K562 (cell line): ENCODE measurements around the gene AIRE. TPM values are rescaled to one million over a fixed set of nuclear protein-coding genes. Genes with fewer than 3 reads are reported as not detected.

Experiments used
- ATAC-seq: fragments of 200-7000 bp; cut with Tn5 transposase; 3 replicates; pipeline ENCODE4 v1.9.1; 2020; ENCODE audit warnings: moderate library complexity
- BruUV-seq: library from RNA; stranded (reverse); fragments of 400-500 nt; replicated peaks from 2 replicates; lab custom pipeline; 2021; lab: Mats Ljungman, UMichigan
- CTCF ChIA-PET: fragments of 300-600 bp; formaldehyde crosslinking; extraction: SDS; loops from one replicate; lab custom pipeline; 2021; ENCODE audit warnings: low intra/inter-chr PET ratio; lab: Yijun Ruan, JAX
- POLR2A ChIA-PET: fragments of 300-600, 350-650 bp; sonication (Branson Sonifier 250); formaldehyde crosslinking; extraction: SDS; loops from one replicate; lab custom pipeline; 2021; ENCODE audit warnings: antibody characterized with exemption, inconsistent platforms; lab: Yijun Ruan, JAX
- DNase-seq, 4 experiments: peaks; one replicate each; pipeline versions ENCODE4 v3.0.0 to v3.0.0-alpha.2; 2011 to 2018; ENCODE audit warnings: low spot score in 3 of 4, mixed read lengths in 3 of 4; ENCODE audit errors: extremely low read depth in 1 of 4
- FAIRE-seq: peaks from 2 replicates; lab custom pipeline; 2011; peaks lifted over from hg19 to GRCh38; lab: Jason Lieb, UNC
- H2AFZ ChIP-seq: 2 replicates; pipeline ENCODE4 v1.6.0; 2011; ENCODE audit warnings: low read depth, low read length, control low read depth, inconsistent platforms
- H3K27ac ChIP-seq: fragments of 200-600 bp; 3 replicates; pipeline ENCODE4 v1.8.0; 2011; ENCODE audit warnings: low read depth, mild to moderate bottlenecking, control low read depth, inconsistent platforms, low read length, moderate library complexity, mixed read lengths; ENCODE audit errors: extremely low read depth
- H3K27me3 ChIP-seq, 2 experiments: fragments of 300-600 bp in 1 of 2; 2 replicates in 1 of 2; 3 replicates in 1 of 2; pipeline versions ENCODE4 v1.6.0 to v1.8.0; 2011; ENCODE audit warnings: inconsistent platforms in 2 of 2, low read length in 2 of 2, mild to moderate bottlenecking in 1 of 2, mixed read lengths in 1 of 2, moderate library complexity in 1 of 2; ENCODE audit not compliant: control insufficient read depth in 2 of 2, insufficient read depth in 2 of 2
- H3K36me3 ChIP-seq: fragments of 300-600 bp; 3 replicates; pipeline ENCODE4 v1.8.0; 2011; ENCODE audit warnings: mild to moderate bottlenecking, low read length, inconsistent platforms; ENCODE audit not compliant: control insufficient read depth, insufficient read depth
- H3K4me1 ChIP-seq, 2 experiments: fragments of 200-600 bp in 1 of 2; replicated peaks in 1 of 2; 2 replicates in 1 of 2; 3 replicates in 1 of 2; pipeline versions ENCODE4 v1.5.1 to v1.8.0; 2011; ENCODE audit warnings: inconsistent platforms in 2 of 2, low read length in 2 of 2, mild to moderate bottlenecking in 1 of 2, mixed read lengths in 1 of 2, moderate library complexity in 1 of 2; ENCODE audit not compliant: control insufficient read depth in 2 of 2, insufficient read depth in 2 of 2
- H3K4me2 ChIP-seq: 2 replicates; pipeline ENCODE4 v1.6.1; 2011; ENCODE audit warnings: low read length, control low read depth, inconsistent platforms, mixed read lengths; ENCODE audit not compliant: insufficient read depth
- H3K4me3 ChIP-seq: fragments of 200-600 bp; sonication (generic), shearing (Covaris generic); 2 replicates; pipeline ENCODE4 v1.5.1; 2016; ENCODE audit warnings: control low read depth, inconsistent platforms
- H3K79me2 ChIP-seq: fragments of 200-600 bp; 3 replicates; pipeline ENCODE4 v1.8.0; 2011; ENCODE audit warnings: low read length, inconsistent platforms; ENCODE audit not compliant: control insufficient read depth, insufficient read depth
- H3K9ac ChIP-seq, 2 experiments: 2 replicates each; pipeline versions ENCODE4 v1.6.0 to v1.6.1; 2011; ENCODE audit warnings: low read depth in 2 of 2, low read length in 2 of 2, control low read depth in 1 of 2, inconsistent platforms in 1 of 2, mild to moderate bottlenecking in 1 of 2, mixed read lengths in 1 of 2; ENCODE audit not compliant: insufficient read depth in 1 of 2
- H3K9me1 ChIP-seq: one replicate; pipeline ENCODE4 v1.6.0; 2011; ENCODE audit warnings: inconsistent platforms, mild to moderate bottlenecking, low read length, moderate library complexity; ENCODE audit not compliant: control insufficient read depth, insufficient read depth
- H3K9me3 ChIP-seq: replicated peaks from 2 replicates; pipeline ENCODE4 v1.5.1; 2011; ENCODE audit warnings: low read depth, low read length, inconsistent platforms; ENCODE audit not compliant: control insufficient read depth, insufficient read depth
- H4K20me1 ChIP-seq: replicated peaks from 2 replicates; pipeline ENCODE4 v1.6.1; 2011; ENCODE audit warnings: low read length, inconsistent platforms, mixed read lengths; ENCODE audit not compliant: control insufficient read depth, insufficient read depth
- BCL6 ChIP-seq: fragments of 250-450 bp; sonication (Bioruptor Pico); IDR thresholded peaks from 2 replicates; pipeline ENCODE4 v1.4.0; 2020
- BMI1 ChIP-seq: fragments of 150-350 bp; IDR thresholded peaks from 2 replicates; pipeline ENCODE4 v1.6.1; 2014; ENCODE audit warnings: low read length
- IRF2 ChIP-seq: sonication (generic); formaldehyde crosslinking; IDR thresholded peaks from 2 replicates; pipeline ENCODE4 v1.8.1; 2022; ENCODE audit warnings: mild to moderate bottlenecking, missing genetic modification reagents
- KAT2B ChIP-seq: IDR thresholded peaks from one replicate; pipeline ENCODE4 v1.6.1; 2012; ENCODE audit warnings: low read depth, mild to moderate bottlenecking, control low read depth, inconsistent platforms, low read length, moderate library complexity
- KLF10 ChIP-seq: fragments of 250-450 bp; sonication (Bioruptor Pico); IDR thresholded peaks from 2 replicates; pipeline ENCODE4 v1.6.1; 2021; ENCODE audit warnings: matching md5 sums
- KLF16 ChIP-seq: IDR thresholded peaks from 2 replicates; pipeline ENCODE4 v1.6.1; 2016; ENCODE audit warnings: antibody characterized with exemption
- MIER1 ChIP-seq: fragments of 450-650 bp; IDR thresholded peaks from 2 replicates; pipeline ENCODE4 v1.6.1; 2016; ENCODE audit warnings: antibody characterized with exemption, mild to moderate bottlenecking, low read depth
- NONO ChIP-seq, 2 experiments: fragments of 200-400 bp in 1 of 2; fragments of 450-650 bp in 1 of 2; formaldehyde crosslinking in 1 of 2; IDR thresholded peaks; 2 replicates each; pipeline ENCODE4 v1.6.1; 2017; ENCODE audit warnings: low read depth in 2 of 2, mild to moderate bottlenecking in 2 of 2, moderate library complexity in 2 of 2, low read length in 1 of 2
- POLR2AphosphoS2 ChIP-seq: IDR thresholded peaks from 2 replicates; pipeline ENCODE4 v1.6.1; 2012; ENCODE audit warnings: low read length, improper control_type of control experiment
- POLR3G ChIP-seq: IDR thresholded peaks from 2 replicates; pipeline ENCODE4 v1.6.1; 2011; ENCODE audit not compliant: insufficient read length, insufficient replicate concordance; ENCODE audit errors: extremely low read depth
- RHOXF2B ChIP-seq: fragments of 250-450 bp; sonication (Bioruptor Pico); conservative IDR thresholded peaks from 2 replicates; pipeline ENCODE4 v1.5.1; 2021
- SLC30A9 ChIP-seq: fragments of 250-450 bp; sonication (Bioruptor Pico); IDR thresholded peaks from 2 replicates; pipeline ENCODE4 v1.8.0; 2022; ENCODE audit warnings: mild to moderate bottlenecking, moderate library complexity
- SREBF1 ChIP-seq: fragments of 150-350 bp; IDR thresholded peaks from 2 replicates; pipeline ENCODE4 v1.6.1; 2014; ENCODE audit warnings: antibody characterized with exemption, low read depth, low read length, borderline replicate concordance
- TAF1 ChIP-seq: IDR thresholded peaks from 2 replicates; pipeline ENCODE4 v1.6.1; 2011; ENCODE audit warnings: mild to moderate bottlenecking, low read length, moderate library complexity; ENCODE audit not compliant: insufficient read depth, control insufficient read depth, severe bottlenecking; ENCODE audit errors: extremely low read depth
- ZNF124 ChIP-seq: sonication (generic); formaldehyde crosslinking; IDR thresholded peaks from 2 replicates; pipeline ENCODE4 v1.8.1; 2022; ENCODE audit warnings: missing genetic modification reagents
- ZNF212 ChIP-seq: fragments of 450-650 bp; formaldehyde crosslinking; IDR thresholded peaks from 2 replicates; pipeline ENCODE4 v1.4.0; 2020; ENCODE audit warnings: mild to moderate bottlenecking
- ZNF436 ChIP-seq: fragments of 250-450, 450-650 bp; sonication (Bioruptor Pico); formaldehyde crosslinking; IDR thresholded peaks from 2 replicates; pipeline ENCODE4 v1.7.0; 2020; ENCODE audit warnings: mild to moderate bottlenecking
- ZNF780A ChIP-seq: fragments of 250-450 bp; sonication (Bioruptor Pico); IDR thresholded peaks from 2 replicates; pipeline ENCODE4 v1.5.0; 2021; ENCODE audit warnings: mild to moderate bottlenecking
- WGBS: fragments of 100-300 bp; shearing (Covaris generic); methylation state at CpG from one replicate; pipeline ENCODE4 v1.1.6; 2016; ENCODE audit warnings: low coverage, mixed read lengths; ENCODE audit not compliant: insufficient coverage; ENCODE audit errors: missing lambda C conversion rate; 5-methylcytosine and 5-hydroxymethylcytosine counted together
- in situ Hi-C: fragments of 300-500 bp; cut with MboI; formaldehyde crosslinking; loops from 4 replicates; pipeline ENCODE4 v1.15.0; 2018; ENCODE audit warnings: inconsistent platforms, mixed read lengths
- intact Hi-C: fragments of 100-400 bp; cut with micrococcal nuclease; formaldehyde crosslinking; loops from 2 replicates; pipeline ENCODE4 v1.14.2; 2022
- polyA plus RNA-seq, 8 experiments: library from polyadenylated mRNA; depleted of rRNA in 4 of 8; stranded (reverse) in 5 of 8; unstranded in 3 of 8; fragments of >200 nt; fragmentation: Nextera tagmentation in 2 of 8; fragmentation: Illumina TruSeq in 1 of 8; extraction: Ambion mirVana in 2 of 8; extraction: Trizol in 1 of 8; gene quantifications; 2 replicates each; pipeline versions ENCODE4 v1.2.1 to v1.2.3, GENCODE V29; 2011 to 2014; ENCODE audit warnings: inconsistent platforms in 1 of 8, missing spikeins in 1 of 8
- total RNA-seq, 7 experiments: library from RNA; depleted of rRNA in 6 of 7; stranded (reverse); fragments of >200 nt in 6 of 7; fragmentation: Illumina TruSeq in 2 of 7; extraction: Trizol in 2 of 7; gene quantifications; 2 replicates each; pipeline versions ENCODE4 v1.2.1 to v1.2.3, GENCODE V29; 2011 to 2021; ENCODE audit warnings: low replicate concordance in 1 of 7
- TF ChIP-seq, protein P1 (sequence below): sonication (generic); formaldehyde crosslinking; IDR thresholded peaks from 2 replicates; pipeline ENCODE4 v1.8.1; 2023; ENCODE audit warnings: mild to moderate bottlenecking, missing genetic modification reagents

AIRE gene
- total and polyA plus RNA-seq, 9 of the 15 experiments (the other 6 are each of a cell fraction or from before 2014, with no cell fraction given): 0.01 TPM; not detected in 8

DNA sequence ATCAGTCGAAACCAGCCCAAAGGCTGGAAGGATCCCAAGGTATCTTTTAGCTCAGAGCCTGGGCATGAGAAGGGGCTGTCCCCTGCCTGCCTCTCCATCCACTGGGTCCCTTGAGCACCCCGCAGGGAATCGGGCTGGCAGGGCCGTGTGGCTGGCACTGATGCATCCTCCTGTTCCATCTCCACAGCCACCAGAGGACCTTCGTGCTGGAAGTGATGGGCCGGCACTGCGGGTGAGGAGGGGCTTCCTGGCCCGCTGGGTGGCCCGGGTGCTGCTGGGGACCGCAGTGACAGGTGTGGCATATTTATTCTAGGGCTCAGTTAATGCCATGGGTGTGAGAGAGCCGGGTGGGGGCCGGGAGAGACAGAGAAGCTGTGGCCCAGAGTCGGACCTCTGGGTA, 27.8 kb downstream of the AIRE start:
- peak overlapping the region in 1 of 2 experiments; percentile 51; a peak in 1 of 4 replicates for H3K9ac ChIP-seq
- DNase-seq (no peak), FAIRE-seq (no peak), ATAC-seq (no peak)
- WGBS: 93% methylated on average over 13 of the region's 13 CpGs
- peaks cover 0 to 23% of the 10 kb centered on the region in 2 experiments; a peak in 1 of 5 replicates for H3K4me1 ChIP-seq
- ChIA-PET CTCF (no interaction called here), POLR2A (interaction anchor here (1.2 to 1.5 kb wide), 2 partner anchors 10 to 22 kb away, joined by 3 to 6 read pairs; no protein-coding TSS in a partner anchor)
- TF ChIP-seq KLF10 (CRISPR knock-in tag): no peak
- no peak for TF ChIP-seq ZNF780A (CRISPR knock-in tag)
- TF ChIP-seq KAT2B: no peak
- TF ChIP-seq TAF1: no peak
- no peak for TF ChIP-seq KLF16
- TF ChIP-seq ZNF212 (CRISPR knock-in tag): no peak
- no peak for TF ChIP-seq BCL6 (CRISPR knock-in tag)
- no peak for TF ChIP-seq IRF2 (CRISPR knock-in tag)
- TF ChIP-seq SLC30A9 (CRISPR knock-in tag): no peak
- no peak for TF ChIP-seq POLR3G
- TF ChIP-seq MIER1: no peak
- no peak for TF ChIP-seq ZNF436 (CRISPR knock-in tag)
- no peak for TF ChIP-seq RHOXF2B (CRISPR knock-in tag)
- no peak for TF ChIP-seq BMI1
- TF ChIP-seq NONO (IDR thresholded peaks at IDR 0.05; ENCODE audit: low read depth in 2 of 2, low read length in 1 of 2): no peak
- TF ChIP-seq ZNF124: no peak
- TF ChIP-seq SREBF1: no peak
- TF ChIP-seq POLR2AphosphoS2: no peak
- TF ChIP-seq, protein P1, sequence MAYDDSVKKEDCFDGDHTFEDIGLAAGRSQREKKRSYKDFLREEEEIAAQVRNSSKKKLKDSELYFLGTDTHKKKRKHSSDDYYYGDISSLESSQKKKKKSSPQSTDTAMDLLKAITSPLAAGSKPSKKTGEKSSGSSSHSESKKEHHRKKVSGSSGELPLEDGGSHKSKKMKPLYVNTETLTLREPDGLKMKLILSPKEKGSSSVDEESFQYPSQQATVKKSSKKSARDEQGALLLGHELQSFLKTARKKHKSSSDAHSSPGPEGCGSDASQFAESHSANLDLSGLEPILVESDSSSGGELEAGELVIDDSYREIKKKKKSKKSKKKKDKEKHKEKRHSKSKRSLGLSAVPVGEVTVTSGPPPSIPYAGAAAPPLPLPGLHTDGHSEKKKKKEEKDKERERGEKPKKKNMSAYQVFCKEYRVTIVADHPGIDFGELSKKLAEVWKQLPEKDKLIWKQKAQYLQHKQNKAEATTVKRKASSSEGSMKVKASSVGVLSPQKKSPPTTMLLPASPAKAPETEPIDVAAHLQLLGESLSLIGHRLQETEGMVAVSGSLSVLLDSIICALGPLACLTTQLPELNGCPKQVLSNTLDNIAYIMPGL: no peak
- no peaks in the 10 kb centered on the region for H4K20me1 ChIP-seq
- no peak overlapping the region for H3K27ac ChIP-seq
- in situ Hi-C loops: no loop called here
- H3K4me2 ChIP-seq: no peak overlapping the region
- H2AFZ ChIP-seq: no peak overlapping the region
- H3K4me3 ChIP-seq: no peak overlapping the region
- no peaks in the 10 kb centered on the region for H3K9me1 ChIP-seq
- H3K9me3 ChIP-seq: no peaks in the 10 kb centered on the region
- no peaks in the 10 kb centered on the region for H3K27me3 ChIP-seq
- no TSS peak for BruUV-seq
- intact Hi-C loops: no loop called here
- H3K79me2 ChIP-seq: no peaks in the 10 kb centered on the region; the same call in 2 of the 3 replicates
- H3K36me3 ChIP-seq: peaks cover 78% of the 10 kb centered on the region; the same call in 2 of the 3 replicates
